H1 (cell line): ENCODE results near the gene ARHGAP27. TPM values are rescaled to one million over a fixed set of nuclear protein-coding genes. Genes with fewer than 3 reads are reported as not detected.

Source experiments
- CTCF ChIA-PET: fragments of 300-600 bp; sonication (Branson Sonifier 250); formaldehyde crosslinking; loops from one replicate; lab custom pipeline; 2021; ENCODE audit not compliant: partially characterized antibody; lab: Charles Lee
- POLR2A ChIA-PET: fragments of 300-600 bp; sonication (Branson Sonifier 250); formaldehyde crosslinking; loops from one replicate; lab custom pipeline; 2021; ENCODE audit warnings: inconsistent platforms; ENCODE audit not compliant: partially characterized antibody; lab: Charles Lee
- DNase-seq, 2 experiments: peaks; one replicate each; pipeline versions ENCODE4 v3.0.0 to v3.0.0-alpha.2; 2010 to 2022; ENCODE audit warnings: low spot score in 2 of 2, low read depth in 1 of 2, mixed read lengths in 1 of 2
- FAIRE-seq: peaks from 2 replicates; lab custom pipeline; 2011; peaks lifted over from hg19 to GRCh38; lab: Jason Lieb, UNC
- H2AFZ ChIP-seq: 2 replicates; pipeline ENCODE4 v1.8.1; 2012; ENCODE audit warnings: low read length, inconsistent platforms
- H2AK5ac ChIP-seq: 2 replicates; pipeline ENCODE4 v1.6.1; 2013; ENCODE audit warnings: low read depth, low read length
- H2BK120ac ChIP-seq: replicated peaks from 2 replicates; pipeline ENCODE3; 2013; ENCODE audit warnings: low read depth, low read length, inconsistent platforms
- H2BK12ac ChIP-seq: 2 replicates; pipeline ENCODE4 v1.6.1; 2013; ENCODE audit warnings: low read depth, low read length
- H2BK15ac ChIP-seq: 2 replicates; pipeline ENCODE4 v1.6.1; 2013; ENCODE audit warnings: low read length
- H2BK20ac ChIP-seq: 2 replicates; pipeline ENCODE4 v1.6.1; 2013; ENCODE audit warnings: low read length
- H2BK5ac ChIP-seq: 2 replicates; pipeline ENCODE4 v1.6.1; 2013; ENCODE audit warnings: low read depth, low read length
- H3K14ac ChIP-seq: 2 replicates; pipeline ENCODE4 v1.6.1; 2013; ENCODE audit warnings: inconsistent platforms; ENCODE audit not compliant: insufficient read length
- H3K18ac ChIP-seq: 2 replicates; pipeline ENCODE4 v1.6.1; 2013; ENCODE audit warnings: low read length; ENCODE audit errors: extremely low read depth
- H3K23ac ChIP-seq: 2 replicates; pipeline ENCODE4 v1.6.1; 2013; ENCODE audit warnings: inconsistent platforms; ENCODE audit not compliant: insufficient read length
- H3K23me2 ChIP-seq: 2 replicates; pipeline ENCODE4 v1.6.1; 2013; ENCODE audit warnings: low read depth, low read length
- H3K27ac ChIP-seq: 2 replicates; pipeline ENCODE4 v1.6.1; 2011; ENCODE audit warnings: low read depth, low read length, inconsistent platforms
- H3K27me3 ChIP-seq, 4 experiments: replicated peaks in 1 of 4; 1 replicate in 1 of 4; 2 replicates in 3 of 4; pipeline versions ENCODE4 v1.6.1 to v1.8.1; 2011 to 2013; ENCODE audit warnings: low read length in 3 of 4, mild to moderate bottlenecking in 3 of 4, inconsistent platforms in 2 of 4, mixed read lengths in 2 of 4, moderate library complexity in 1 of 4; ENCODE audit not compliant: control insufficient read depth in 3 of 4, insufficient read depth in 3 of 4; ENCODE audit errors: extremely low read depth in 1 of 4
- H3K36me3 ChIP-seq, 4 experiments: 2 replicates each; pipeline versions ENCODE4 v1.6.1 to v1.8.1; 2011 to 2013; ENCODE audit warnings: mild to moderate bottlenecking in 4 of 4, low read length in 3 of 4, moderate library complexity in 2 of 4, control low read depth in 1 of 4, inconsistent platforms in 1 of 4; ENCODE audit not compliant: insufficient read depth in 4 of 4, control insufficient read depth in 2 of 4
- H3K4ac ChIP-seq: replicated peaks from 2 replicates; pipeline ENCODE3; 2013; ENCODE audit warnings: low read length, low read depth, mixed read lengths, inconsistent platforms; ENCODE audit not compliant: insufficient read length
- H3K4me1 ChIP-seq, 4 experiments: replicated peaks in 1 of 4; 1 replicate in 1 of 4; 2 replicates in 3 of 4; pipeline versions ENCODE4 v1.6.1 to v1.8.1; 2011 to 2013; ENCODE audit warnings: low read length in 3 of 4, inconsistent platforms in 2 of 4, mixed read lengths in 1 of 4; ENCODE audit not compliant: insufficient read depth in 4 of 4, control insufficient read depth in 3 of 4
- H3K4me2 ChIP-seq, 2 experiments: 2 replicates each; pipeline versions ENCODE4 v1.6.1 to v1.8.1; 2011 to 2013; ENCODE audit warnings: low read depth in 2 of 2, low read length in 2 of 2, control low read depth in 1 of 2, inconsistent platforms in 1 of 2, mild to moderate bottlenecking in 1 of 2; ENCODE audit not compliant: insufficient read depth in 1 of 2
- H3K4me3 ChIP-seq, 4 experiments: fragments of 200-600, 300-600 bp in 1 of 4; sonication (generic), shearing (Covaris generic), sonication (Bioruptor Twin) in 1 of 4; 2 replicates each; pipeline versions ENCODE4 v1.5.1 to v1.8.1; 2011 to 2016; ENCODE audit warnings: low read length in 4 of 4, low read depth in 3 of 4, control low read depth in 2 of 4, inconsistent platforms in 2 of 4, mild to moderate bottlenecking in 2 of 4, mixed read lengths in 1 of 4, moderate library complexity in 1 of 4; ENCODE audit not compliant: insufficient read depth in 2 of 4; ENCODE audit errors: extremely low read depth in 1 of 4
- H3K56ac ChIP-seq: replicated peaks from 2 replicates; pipeline ENCODE3; 2013; ENCODE audit warnings: low read depth, mild to moderate bottlenecking, mixed read lengths, low read length, inconsistent platforms; ENCODE audit not compliant: insufficient read length
- H3K79me1 ChIP-seq: 2 replicates; pipeline ENCODE4 v1.6.1; 2013; ENCODE audit warnings: low read depth, low read length, control low read depth
- H3K79me2 ChIP-seq, 2 experiments: 2 replicates each; pipeline versions ENCODE4 v1.6.1 to v1.8.1; 2012 to 2013; ENCODE audit warnings: low read length in 2 of 2, mild to moderate bottlenecking in 2 of 2, inconsistent platforms in 1 of 2; ENCODE audit not compliant: insufficient read depth in 2 of 2, control insufficient read depth in 1 of 2
- H3K9ac ChIP-seq, 4 experiments: replicated peaks in 1 of 4; 1 replicate in 1 of 4; 2 replicates in 3 of 4; pipeline versions ENCODE4 v1.6.1 to v1.8.1; 2011 to 2013; ENCODE audit warnings: low read depth in 3 of 4, low read length in 3 of 4, control low read depth in 2 of 4, mild to moderate bottlenecking in 2 of 4, moderate library complexity in 2 of 4, inconsistent platforms in 1 of 4; ENCODE audit errors: extremely low read depth in 1 of 4
- H3K9me3 ChIP-seq, 2 experiments: 2 replicates each; pipeline versions ENCODE4 v1.6.1 to v1.8.1; 2012 to 2013; ENCODE audit warnings: mild to moderate bottlenecking in 2 of 2, moderate library complexity in 2 of 2, control low read depth in 1 of 2, inconsistent platforms in 1 of 2, low read depth in 1 of 2, low read length in 1 of 2, mixed read lengths in 1 of 2; ENCODE audit not compliant: insufficient read depth in 2 of 2
- H4K20me1 ChIP-seq, 2 experiments: replicated peaks in 1 of 2; 2 replicates each; pipeline versions ENCODE3 to v1.8.1; 2011 to 2013; ENCODE audit warnings: inconsistent platforms in 2 of 2, low read length in 2 of 2, mild to moderate bottlenecking in 1 of 2; ENCODE audit not compliant: insufficient read depth in 2 of 2, control insufficient read depth in 1 of 2
- H4K5ac ChIP-seq: 2 replicates; pipeline ENCODE4 v1.6.1; 2013; ENCODE audit warnings: low read length, low read depth, mixed read lengths, inconsistent platforms; ENCODE audit not compliant: insufficient read length
- H4K8ac ChIP-seq: 2 replicates; pipeline ENCODE4 v1.8.0; 2013; ENCODE audit warnings: mild to moderate bottlenecking, moderate library complexity, low read length, inconsistent platforms; ENCODE audit not compliant: insufficient read depth; ENCODE audit errors: extremely low read depth
- H4K91ac ChIP-seq: replicated peaks from 2 replicates; pipeline ENCODE3; 2013; ENCODE audit warnings: low read length, mixed read lengths, inconsistent platforms; ENCODE audit not compliant: insufficient read length
- ASH2L ChIP-seq: fragments of 200-600, 300-600 bp; sonication (generic); IDR thresholded peaks from one replicate; pipeline ENCODE4 v1.7.1; 2017; ENCODE audit warnings: low read length
- ATF3 ChIP-seq: IDR thresholded peaks from 2 replicates; pipeline ENCODE4 v1.6.1; 2011; ENCODE audit warnings: low read depth, mild to moderate bottlenecking, low read length; ENCODE audit not compliant: insufficient read depth
- BCL11A ChIP-seq, 2 experiments: IDR thresholded peaks; one replicate each; pipeline ENCODE4 v1.6.1; 2011; ENCODE audit warnings: low read depth in 2 of 2, low read length in 2 of 2, mild to moderate bottlenecking in 2 of 2
- HDAC6 ChIP-seq: IDR thresholded peaks from one replicate; pipeline ENCODE4 v1.7.1; 2012; ENCODE audit warnings: low read depth, mild to moderate bottlenecking, inconsistent platforms, low read length, moderate library complexity
- POLR2AphosphoS5 ChIP-seq: IDR thresholded peaks from 2 replicates; pipeline ENCODE4 v1.6.1; 2011; ENCODE audit warnings: low read depth, low read length
- ZNF274 ChIP-seq: IDR thresholded peaks from 2 replicates; pipeline ENCODE4 v1.7.0; 2012; ENCODE audit warnings: low read length, borderline replicate concordance; ENCODE audit errors: extremely low read depth
- WGBS, 2 experiments: shearing (Covaris generic) in 1 of 2; methylation state at CpG; one replicate each; pipeline versions ENCODE4 v1.1.6 to v1.1.7; 2013 to 2015; ENCODE audit warnings: low lambda C conversion rate in 2 of 2, mixed read lengths in 2 of 2, inconsistent platforms in 1 of 2, low coverage in 1 of 2, missing lambda C conversion rate in 1 of 2; ENCODE audit not compliant: insufficient replicate concordance in 2 of 2, insufficient coverage in 1 of 2, insufficient read length in 1 of 2; ENCODE audit errors: extremely low coverage in 1 of 2, missing lambda C conversion rate in 1 of 2; 5-methylcytosine and 5-hydroxymethylcytosine counted together
- polyA plus RNA-seq, 7 experiments: library from polyadenylated mRNA; depleted of rRNA in 3 of 7; stranded (reverse) in 5 of 7; unstranded in 2 of 7; fragments of >200 nt in 5 of 7; fragments of 200-250 nt in 2 of 7; gene quantifications; 1 replicate in 5 of 7; 2 replicates in 1 of 7; 4 replicates in 1 of 7; pipeline versions ENCODE4 v1.2.1 to v1.2.3, GENCODE V29; 2011 to 2013; ENCODE audit warnings: missing spikeins in 2 of 7, mixed read lengths in 2 of 7
- total RNA-seq: library from RNA; stranded (reverse); fragmentation: NEBNext Ultra II Directional; extraction: Animal tissue kit (Norgen Biotek cat#: 25700); gene quantifications from 2 replicates; pipeline ENCODE4 v1.2.1, GENCODE V29; 2021
- TF ChIP-seq, protein P1 (sequence below): IDR thresholded peaks from 2 replicates; pipeline ENCODE4 v1.6.1; 2012; ENCODE audit warnings: inconsistent platforms
- TF ChIP-seq, protein P2 (sequence below), 3 experiments: IDR thresholded peaks; 1 replicate in 2 of 3; 2 replicates in 1 of 3; pipeline versions ENCODE4 v1.5.1 to v1.6.1; 2011; ENCODE audit warnings: low read length in 3 of 3, mild to moderate bottlenecking in 3 of 3, inconsistent platforms in 2 of 3, low read depth in 1 of 3, moderate library complexity in 1 of 3; ENCODE audit not compliant: insufficient read depth in 1 of 3; ENCODE audit errors: control extremely low read depth in 1 of 3

Gene ARHGAP27
- total and polyA plus RNA-seq, 2 of the 8 experiments (the other 6 are each of a cell fraction or from before 2014, with no cell fraction given): 11.6 to 13.1 TPM

DNA sequence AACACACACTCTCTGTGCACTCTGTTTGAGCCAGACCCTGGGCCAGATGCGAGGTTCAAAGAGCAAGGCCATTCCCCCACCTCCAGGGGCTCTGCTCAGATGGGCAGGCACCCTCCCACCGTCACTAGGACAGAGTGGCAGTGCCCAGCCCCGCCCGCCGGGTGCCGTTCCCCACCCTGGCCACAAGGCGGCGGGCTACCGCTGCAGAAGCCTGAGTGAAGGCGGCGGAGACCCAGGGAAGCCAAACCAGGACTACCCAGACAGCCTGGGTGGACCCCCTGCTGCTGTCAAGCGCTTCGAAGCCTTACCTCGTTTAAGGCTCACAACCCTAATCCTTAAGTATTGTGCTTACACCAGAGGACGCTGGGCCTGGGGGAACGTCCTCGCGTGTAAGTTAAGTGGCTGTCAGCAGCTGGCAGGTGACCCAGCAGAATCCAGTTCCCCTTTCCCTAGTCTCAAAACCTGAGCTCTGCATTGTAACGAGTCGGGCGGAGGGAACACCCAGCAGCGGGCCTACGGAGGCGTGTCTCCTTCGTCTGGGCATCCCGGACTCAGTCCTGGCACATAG is 4.5 kb downstream of the ARHGAP27 start:
- H3K4me2 ChIP-seq: peak overlapping the region; percentile 77 to 90
- H3K18ac ChIP-seq: no peak overlapping the region
- no peak overlapping the region for H3K9ac ChIP-seq
- H2BK15ac ChIP-seq: no peak overlapping the region
- peaks cover 0 to 4% (median 0%) of the 10 kb centered on the region in 4 experiments; a peak in 1 of 8 replicates for H3K36me3 ChIP-seq
- H3K23me2 ChIP-seq: peaks cover 28% of the 10 kb centered on the region
- H2AK5ac ChIP-seq: no peak overlapping the region
- H3K4me3 ChIP-seq: peak overlapping the region in 1 of 4 experiments; percentile 65; a peak in 3 of 8 replicates
- H2BK5ac ChIP-seq: no peak overlapping the region
- H3K56ac ChIP-seq: no peak overlapping the region
- no peak overlapping the region for H4K8ac ChIP-seq
- peaks cover 6 to 30% (median 20%) of the 10 kb centered on the region in 4 experiments for H3K4me1 ChIP-seq
- peaks cover 21 to 46% (median 40%) of the 10 kb centered on the region in 4 experiments for H3K27me3 ChIP-seq
- H3K14ac ChIP-seq: no peak overlapping the region
- no peaks in the 10 kb centered on the region for H4K20me1 ChIP-seq
- peaks cover 0 to 5% of the 10 kb centered on the region in 2 experiments; a peak in 1 of 4 replicates for H3K79me2 ChIP-seq
- H4K91ac ChIP-seq: no peak overlapping the region
- H2BK120ac ChIP-seq: no peak overlapping the region
- no peak overlapping the region for H2BK12ac ChIP-seq
- CTCF ChIA-PET: interaction anchor here (0.8 to 12.6 kb wide), 15 partner anchors 12 to 294 kb away, joined by 3 to 331 read pairs (median 5); partner anchors contain the start of gene PLEKHM1
- no peak for FAIRE-seq
- H2BK20ac ChIP-seq: no peak overlapping the region
- 5% methylated on average over 21 of the region's 26 CpGs; no CpG with 5 or more reads in 1 of the 2 experiments for WGBS, 2 experiments
- peak in 1 of 2 experiments; percentile 96 for DNase-seq
- no peaks in the 10 kb centered on the region for H3K79me1 ChIP-seq
- POLR2A ChIA-PET: interaction anchor here (0.7 to 4.9 kb wide), 4 partner anchors 10 to 209 kb away, joined by 3 to 25 read pairs (median 5); no protein-coding TSS in a partner anchor
- H3K27ac ChIP-seq: no peak overlapping the region
- no peak overlapping the region for H3K23ac ChIP-seq
- no peak overlapping the region for H4K5ac ChIP-seq
- no peaks in the 10 kb centered on the region for H3K9me3 ChIP-seq
- H3K4ac ChIP-seq: no peak overlapping the region
- no peak overlapping the region for H2AFZ ChIP-seq
- TF ChIP-seq, protein P1, sequence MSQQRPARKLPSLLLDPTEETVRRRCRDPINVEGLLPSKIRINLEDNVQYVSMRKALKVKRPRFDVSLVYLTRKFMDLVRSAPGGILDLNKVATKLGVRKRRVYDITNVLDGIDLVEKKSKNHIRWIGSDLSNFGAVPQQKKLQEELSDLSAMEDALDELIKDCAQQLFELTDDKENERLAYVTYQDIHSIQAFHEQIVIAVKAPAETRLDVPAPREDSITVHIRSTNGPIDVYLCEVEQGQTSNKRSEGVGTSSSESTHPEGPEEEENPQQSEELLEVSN: peak; percentile 39; the same call in 1 of the 2 replicates
- TF ChIP-seq, protein P2, sequence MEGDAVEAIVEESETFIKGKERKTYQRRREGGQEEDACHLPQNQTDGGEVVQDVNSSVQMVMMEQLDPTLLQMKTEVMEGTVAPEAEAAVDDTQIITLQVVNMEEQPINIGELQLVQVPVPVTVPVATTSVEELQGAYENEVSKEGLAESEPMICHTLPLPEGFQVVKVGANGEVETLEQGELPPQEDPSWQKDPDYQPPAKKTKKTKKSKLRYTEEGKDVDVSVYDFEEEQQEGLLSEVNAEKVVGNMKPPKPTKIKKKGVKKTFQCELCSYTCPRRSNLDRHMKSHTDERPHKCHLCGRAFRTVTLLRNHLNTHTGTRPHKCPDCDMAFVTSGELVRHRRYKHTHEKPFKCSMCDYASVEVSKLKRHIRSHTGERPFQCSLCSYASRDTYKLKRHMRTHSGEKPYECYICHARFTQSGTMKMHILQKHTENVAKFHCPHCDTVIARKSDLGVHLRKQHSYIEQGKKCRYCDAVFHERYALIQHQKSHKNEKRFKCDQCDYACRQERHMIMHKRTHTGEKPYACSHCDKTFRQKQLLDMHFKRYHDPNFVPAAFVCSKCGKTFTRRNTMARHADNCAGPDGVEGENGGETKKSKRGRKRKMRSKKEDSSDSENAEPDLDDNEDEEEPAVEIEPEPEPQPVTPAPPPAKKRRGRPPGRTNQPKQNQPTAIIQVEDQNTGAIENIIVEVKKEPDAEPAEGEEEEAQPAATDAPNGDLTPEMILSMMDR (IDR thresholded peaks at IDR 0.05; ENCODE audit: control extremely low read depth in 1 of 3, insufficient read depth in 1 of 3, low read depth in 1 of 3, low read length in 3 of 3): peak; percentile 92 to 94 (median 92)
- TF ChIP-seq BCL11A (IDR thresholded peaks at IDR 0.05; ENCODE audit: low read depth in 2 of 2, low read length in 2 of 2) (no peak), POLR2AphosphoS5 (no peak), ASH2L (no peak), ATF3 (0 out of 2 replicates have a peak, but pooled peaks have one; percentile 21), ZNF274 (no peak), HDAC6 (no peak)
